Ishikawa (cell line): Measurements from ENCODE around the gene TMIGD3.

Source experiments
- CEBPB ChIP-seq: IDR thresholded peaks from 2 replicates; pipeline ENCODE4 v1.6.1; 2012
- CREB1 ChIP-seq: IDR thresholded peaks from 2 replicates; pipeline ENCODE4 v1.6.1; 2012; ENCODE audit warnings: low read depth
- EGR1 ChIP-seq: IDR thresholded peaks from 2 replicates; pipeline ENCODE4 v1.6.1; 2012
- EP300 ChIP-seq: IDR thresholded peaks from 2 replicates; pipeline ENCODE4 v1.6.1; 2012; ENCODE audit warnings: borderline replicate concordance
- FOXM1 ChIP-seq: IDR thresholded peaks from 2 replicates; pipeline ENCODE4 v1.6.1; 2012; ENCODE audit warnings: low read depth, borderline replicate concordance
- NFIC ChIP-seq: IDR thresholded peaks from 2 replicates; pipeline ENCODE4 v1.6.1; 2012
- RAD21 ChIP-seq: IDR thresholded peaks from 2 replicates; pipeline ENCODE4 v1.6.1; 2012; ENCODE audit warnings: low read depth
- TAF1 ChIP-seq: IDR thresholded peaks from 2 replicates; pipeline ENCODE4 v1.6.1; 2012; ENCODE audit warnings: low read depth, mild to moderate bottlenecking
- TCF12 ChIP-seq: IDR thresholded peaks from 2 replicates; pipeline ENCODE4 v1.6.1; 2012; ENCODE audit warnings: low read depth
- TEAD4 ChIP-seq: IDR thresholded peaks from 2 replicates; pipeline ENCODE4 v1.6.1; 2012
- YY1 ChIP-seq: IDR thresholded peaks from 2 replicates; pipeline ENCODE4 v1.6.1; 2012; ENCODE audit warnings: low read depth
- ZBTB7A ChIP-seq: IDR thresholded peaks from 2 replicates; pipeline ENCODE4 v1.6.1; 2012; ENCODE audit warnings: low read depth
- TF ChIP-seq, protein P1 (sequence below): IDR thresholded peaks from 2 replicates; pipeline ENCODE4 v1.6.1; 2012
- TF ChIP-seq, protein P2 (sequence below): IDR thresholded peaks from 2 replicates; pipeline ENCODE4 v1.6.1; 2012
- TF ChIP-seq, protein P3 (sequence below): IDR thresholded peaks from 2 replicates; pipeline ENCODE4 v1.6.1; 2012; ENCODE audit warnings: low read depth, mild to moderate bottlenecking

Gene TMIGD3

DNA sequence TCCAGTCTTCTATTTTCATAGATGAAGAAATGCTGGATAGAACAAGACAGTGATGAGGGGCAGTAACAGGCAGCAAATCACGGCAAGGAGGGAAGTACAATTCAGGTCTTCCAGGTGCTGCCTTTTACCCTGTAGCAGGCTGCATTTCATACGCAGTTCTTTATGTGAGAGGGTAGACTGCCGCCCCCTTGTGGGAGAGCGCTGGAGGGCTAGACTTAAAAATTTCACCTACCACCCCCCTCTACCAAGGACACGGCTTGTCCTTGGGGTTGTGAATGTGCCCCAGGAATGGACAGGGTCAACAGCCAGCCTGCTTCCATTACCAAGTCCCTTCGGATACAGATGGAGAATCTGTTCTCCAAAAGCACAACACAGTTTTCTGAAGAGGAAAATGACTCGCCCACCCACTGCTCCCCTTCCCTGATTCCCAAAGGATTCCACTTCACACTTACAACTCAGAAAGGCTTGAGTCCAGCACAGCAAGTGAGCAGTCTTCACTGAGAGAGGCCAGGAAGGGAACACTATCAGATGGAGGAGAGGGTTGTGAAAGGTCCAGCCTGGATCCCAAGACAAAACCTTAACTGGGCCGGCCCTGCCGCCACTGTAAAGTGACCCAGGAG, 61.8 kb downstream of the TMIGD3 start:
- TF ChIP-seq EGR1 (no peak), CEBPB (no peak), TEAD4 (no peak), ZBTB7A (no peak), TCF12 (no peak), YY1 (no peak), CREB1 (no peak), TAF1 (no peak), FOXM1 (no peak), NFIC (no peak), RAD21 (no peak), EP300 (no peak)
- TF ChIP-seq, protein P1, sequence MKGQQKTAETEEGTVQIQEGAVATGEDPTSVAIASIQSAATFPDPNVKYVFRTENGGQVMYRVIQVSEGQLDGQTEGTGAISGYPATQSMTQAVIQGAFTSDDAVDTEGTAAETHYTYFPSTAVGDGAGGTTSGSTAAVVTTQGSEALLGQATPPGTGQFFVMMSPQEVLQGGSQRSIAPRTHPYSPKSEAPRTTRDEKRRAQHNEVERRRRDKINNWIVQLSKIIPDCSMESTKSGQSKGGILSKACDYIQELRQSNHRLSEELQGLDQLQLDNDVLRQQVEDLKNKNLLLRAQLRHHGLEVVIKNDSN, result no peak
- TF ChIP-seq, protein P2, sequence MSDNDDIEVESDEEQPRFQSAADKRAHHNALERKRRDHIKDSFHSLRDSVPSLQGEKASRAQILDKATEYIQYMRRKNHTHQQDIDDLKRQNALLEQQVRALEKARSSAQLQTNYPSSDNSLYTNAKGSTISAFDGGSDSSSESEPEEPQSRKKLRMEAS, result no peak
- TF ChIP-seq, protein P3, sequence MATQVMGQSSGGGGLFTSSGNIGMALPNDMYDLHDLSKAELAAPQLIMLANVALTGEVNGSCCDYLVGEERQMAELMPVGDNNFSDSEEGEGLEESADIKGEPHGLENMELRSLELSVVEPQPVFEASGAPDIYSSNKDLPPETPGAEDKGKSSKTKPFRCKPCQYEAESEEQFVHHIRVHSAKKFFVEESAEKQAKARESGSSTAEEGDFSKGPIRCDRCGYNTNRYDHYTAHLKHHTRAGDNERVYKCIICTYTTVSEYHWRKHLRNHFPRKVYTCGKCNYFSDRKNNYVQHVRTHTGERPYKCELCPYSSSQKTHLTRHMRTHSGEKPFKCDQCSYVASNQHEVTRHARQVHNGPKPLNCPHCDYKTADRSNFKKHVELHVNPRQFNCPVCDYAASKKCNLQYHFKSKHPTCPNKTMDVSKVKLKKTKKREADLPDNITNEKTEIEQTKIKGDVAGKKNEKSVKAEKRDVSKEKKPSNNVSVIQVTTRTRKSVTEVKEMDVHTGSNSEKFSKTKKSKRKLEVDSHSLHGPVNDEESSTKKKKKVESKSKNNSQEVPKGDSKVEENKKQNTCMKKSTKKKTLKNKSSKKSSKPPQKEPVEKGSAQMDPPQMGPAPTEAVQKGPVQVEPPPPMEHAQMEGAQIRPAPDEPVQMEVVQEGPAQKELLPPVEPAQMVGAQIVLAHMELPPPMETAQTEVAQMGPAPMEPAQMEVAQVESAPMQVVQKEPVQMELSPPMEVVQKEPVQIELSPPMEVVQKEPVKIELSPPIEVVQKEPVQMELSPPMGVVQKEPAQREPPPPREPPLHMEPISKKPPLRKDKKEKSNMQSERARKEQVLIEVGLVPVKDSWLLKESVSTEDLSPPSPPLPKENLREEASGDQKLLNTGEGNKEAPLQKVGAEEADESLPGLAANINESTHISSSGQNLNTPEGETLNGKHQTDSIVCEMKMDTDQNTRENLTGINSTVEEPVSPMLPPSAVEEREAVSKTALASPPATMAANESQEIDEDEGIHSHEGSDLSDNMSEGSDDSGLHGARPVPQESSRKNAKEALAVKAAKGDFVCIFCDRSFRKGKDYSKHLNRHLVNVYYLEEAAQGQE, result no peak

DNA sequence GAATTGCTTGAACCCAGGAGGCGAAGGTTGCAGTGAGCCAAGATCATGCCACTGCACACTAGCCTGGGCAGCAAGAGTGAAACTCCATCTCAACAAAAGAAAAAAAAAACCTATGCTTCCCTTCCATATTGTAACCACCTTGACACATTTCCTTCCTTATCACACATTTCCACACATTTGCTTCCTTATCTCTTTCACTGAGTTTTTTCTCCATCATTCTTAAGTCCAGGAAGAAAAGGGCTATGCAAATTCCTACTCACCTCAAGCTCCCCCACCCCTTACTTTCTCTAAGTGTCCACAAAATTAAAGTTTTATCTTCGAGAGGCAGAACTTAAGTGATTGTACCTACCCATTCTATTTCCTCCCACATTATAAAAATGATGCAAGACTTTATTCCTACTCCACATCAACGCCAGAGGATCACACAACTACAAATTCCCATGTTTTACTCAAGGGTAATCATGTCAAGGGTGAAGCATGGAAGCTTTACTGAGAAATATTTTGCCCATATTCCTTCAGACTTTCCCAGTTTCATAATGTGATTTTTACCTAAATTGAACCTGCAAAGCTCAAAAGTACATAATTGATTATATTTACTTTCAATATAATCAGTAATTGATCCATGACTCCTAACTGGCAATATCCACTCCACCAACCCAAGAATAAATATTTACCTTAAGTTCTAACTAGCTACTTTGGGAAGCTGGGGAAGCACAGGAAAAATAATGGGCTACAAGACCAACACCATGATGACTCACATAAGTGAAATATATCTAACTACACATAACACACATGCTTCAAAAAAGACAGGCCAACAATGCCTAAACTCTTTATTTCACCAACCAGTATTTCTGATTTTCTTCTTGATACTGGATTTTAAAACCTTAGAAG, 63.7 kb downstream of the TMIGD3 start:
- TF ChIP-seq EGR1 (no peak), ZBTB7A (no peak), TAF1 (no peak), CREB1 (no peak), TEAD4 (no peak), CEBPB (no peak), FOXM1 (no peak), TCF12 (no peak), RAD21 (no peak), NFIC (no peak), YY1 (no peak), EP300 (no peak)
- TF ChIP-seq, protein P1, result no peak
- TF ChIP-seq, protein P2, result no peak
- TF ChIP-seq, protein P3, result no peak

DNA sequence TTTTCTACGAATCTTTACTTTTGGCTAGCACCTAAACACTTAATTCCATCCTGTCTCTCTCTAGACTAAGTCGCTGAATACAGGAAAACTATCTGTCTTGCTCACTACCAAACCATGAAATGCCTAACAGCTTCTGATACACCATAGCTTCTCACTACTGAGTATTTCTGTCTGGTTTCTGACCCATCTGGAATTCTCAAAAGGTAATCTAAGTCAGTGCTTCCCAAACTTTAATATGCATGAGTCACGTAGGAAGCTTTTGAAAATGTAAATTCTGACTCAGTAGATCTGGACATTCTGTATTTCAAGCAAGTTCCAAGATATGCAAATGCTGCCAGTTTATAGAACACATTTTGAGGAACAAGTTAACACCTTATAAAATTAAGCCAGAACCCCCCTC, 66.7 kb downstream of the TMIGD3 start:
- TF ChIP-seq EP300 (no peak), RAD21 (no peak), CREB1 (no peak), YY1 (no peak), NFIC (no peak), TEAD4 (no peak), TCF12 (no peak), EGR1 (no peak), ZBTB7A (no peak), FOXM1 (no peak)
- TF ChIP-seq, protein P1, result no peak
- TF ChIP-seq, protein P2, result no peak
- TF ChIP-seq, protein P3, result no peak
